OCI-LY7 (cell line): Measurements from ENCODE around the gene FCRL3.

ENCODE experiments used
- EZH2phosphoT487 ChIP-seq: fragments of 200-600 bp; sonication (generic); IDR thresholded peaks from 2 replicates; pipeline ENCODE4 v1.6.1; 2018; ENCODE audit warnings: low read depth, borderline replicate concordance, mild to moderate bottlenecking, mixed run types, antibody characterized with exemption, low read length, moderate library complexity, mixed read lengths
- TF ChIP-seq, protein P1 (sequence below): fragments of 200-600 bp; sonication (generic); conservative IDR thresholded peaks from 2 replicates; pipeline ENCODE4 v1.5.1; 2014; ENCODE audit warnings: mild to moderate bottlenecking, antibody characterized with exemption, low read length, moderate library complexity, mixed read lengths

GRCh38 chr1:157715736-157716135 lies 15.2 kb upstream of the FCRL3 start:
- TF ChIP-seq, protein P1, sequence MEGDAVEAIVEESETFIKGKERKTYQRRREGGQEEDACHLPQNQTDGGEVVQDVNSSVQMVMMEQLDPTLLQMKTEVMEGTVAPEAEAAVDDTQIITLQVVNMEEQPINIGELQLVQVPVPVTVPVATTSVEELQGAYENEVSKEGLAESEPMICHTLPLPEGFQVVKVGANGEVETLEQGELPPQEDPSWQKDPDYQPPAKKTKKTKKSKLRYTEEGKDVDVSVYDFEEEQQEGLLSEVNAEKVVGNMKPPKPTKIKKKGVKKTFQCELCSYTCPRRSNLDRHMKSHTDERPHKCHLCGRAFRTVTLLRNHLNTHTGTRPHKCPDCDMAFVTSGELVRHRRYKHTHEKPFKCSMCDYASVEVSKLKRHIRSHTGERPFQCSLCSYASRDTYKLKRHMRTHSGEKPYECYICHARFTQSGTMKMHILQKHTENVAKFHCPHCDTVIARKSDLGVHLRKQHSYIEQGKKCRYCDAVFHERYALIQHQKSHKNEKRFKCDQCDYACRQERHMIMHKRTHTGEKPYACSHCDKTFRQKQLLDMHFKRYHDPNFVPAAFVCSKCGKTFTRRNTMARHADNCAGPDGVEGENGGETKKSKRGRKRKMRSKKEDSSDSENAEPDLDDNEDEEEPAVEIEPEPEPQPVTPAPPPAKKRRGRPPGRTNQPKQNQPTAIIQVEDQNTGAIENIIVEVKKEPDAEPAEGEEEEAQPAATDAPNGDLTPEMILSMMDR = no peak
- TF ChIP-seq EZH2phosphoT487 = no peak
